ENCODE results near the gene NACC2. TPM values are rescaled to one million over a fixed set of nuclear protein-coding genes. Genes with fewer than 3 reads are reported as not detected.

Gene NACC2
- total RNA-seq, 4 donors from 2014 or later = 15.0 to 35.2 (median 20.7) TPM

DNA sequence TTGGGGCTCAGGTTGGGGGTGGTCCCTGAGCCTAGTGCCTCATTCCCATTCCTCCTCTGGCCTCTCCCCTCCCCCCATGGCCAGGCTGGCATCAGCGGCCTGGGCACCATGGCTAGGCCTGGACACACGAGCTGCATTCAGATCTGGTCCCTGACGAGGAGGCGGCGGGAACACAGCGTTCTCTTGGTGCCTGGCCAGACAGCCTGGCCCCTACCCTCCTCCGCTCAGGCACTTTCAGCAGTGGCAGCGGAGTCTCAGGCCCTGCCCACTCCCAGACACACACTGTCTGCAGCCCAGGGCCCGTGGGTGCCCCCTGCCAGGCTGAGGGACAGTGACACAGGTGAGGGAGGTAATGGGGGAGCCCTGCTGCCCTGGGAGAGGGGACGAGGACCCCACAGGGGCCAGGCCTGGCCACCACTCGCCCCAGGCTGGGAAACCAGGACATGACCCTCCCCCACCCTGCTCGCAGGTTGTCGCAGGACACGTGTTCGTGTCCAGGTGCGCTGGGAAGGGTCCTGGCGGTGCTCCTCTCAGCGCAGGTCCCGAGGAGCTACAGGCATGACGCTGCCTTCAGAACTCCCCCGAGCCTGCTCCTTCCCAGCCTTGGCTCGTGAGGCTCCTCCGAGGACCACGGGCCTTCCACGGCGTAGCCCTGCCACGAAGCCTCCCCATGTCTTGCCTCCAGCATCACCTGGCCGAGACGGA lies 114.0 kb downstream of the NACC2 start:
- TF ChIP-seq, protein P1, sequence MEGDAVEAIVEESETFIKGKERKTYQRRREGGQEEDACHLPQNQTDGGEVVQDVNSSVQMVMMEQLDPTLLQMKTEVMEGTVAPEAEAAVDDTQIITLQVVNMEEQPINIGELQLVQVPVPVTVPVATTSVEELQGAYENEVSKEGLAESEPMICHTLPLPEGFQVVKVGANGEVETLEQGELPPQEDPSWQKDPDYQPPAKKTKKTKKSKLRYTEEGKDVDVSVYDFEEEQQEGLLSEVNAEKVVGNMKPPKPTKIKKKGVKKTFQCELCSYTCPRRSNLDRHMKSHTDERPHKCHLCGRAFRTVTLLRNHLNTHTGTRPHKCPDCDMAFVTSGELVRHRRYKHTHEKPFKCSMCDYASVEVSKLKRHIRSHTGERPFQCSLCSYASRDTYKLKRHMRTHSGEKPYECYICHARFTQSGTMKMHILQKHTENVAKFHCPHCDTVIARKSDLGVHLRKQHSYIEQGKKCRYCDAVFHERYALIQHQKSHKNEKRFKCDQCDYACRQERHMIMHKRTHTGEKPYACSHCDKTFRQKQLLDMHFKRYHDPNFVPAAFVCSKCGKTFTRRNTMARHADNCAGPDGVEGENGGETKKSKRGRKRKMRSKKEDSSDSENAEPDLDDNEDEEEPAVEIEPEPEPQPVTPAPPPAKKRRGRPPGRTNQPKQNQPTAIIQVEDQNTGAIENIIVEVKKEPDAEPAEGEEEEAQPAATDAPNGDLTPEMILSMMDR (IDR thresholded peaks at IDR 0.05; ENCODE audit: low read depth) = no peak

- TF ChIP-seq, protein P1 (IDR thresholded peaks at IDR 0.05; ENCODE audit: low read depth) = no peak
Measured at GRCh38 chr9:135979547-135980166, 115.4 kb downstream of the NACC2 start.

- TF ChIP-seq, protein P1 (IDR thresholded peaks at IDR 0.05; ENCODE audit: low read depth) = no peak
Measured at GRCh38 chr9:135978642-135979546, 116.2 kb downstream of the NACC2 start.

GRCh38 chr9:135976944-135977343 lies 118.1 kb downstream of the NACC2 start:
- TF ChIP-seq, protein P1 (IDR thresholded peaks at IDR 0.05; ENCODE audit: low read depth) = no peak

GRCh38 chr9:135976531-135976930 lies 118.6 kb downstream of the NACC2 start:
- TF ChIP-seq, protein P1 (IDR thresholded peaks at IDR 0.05; ENCODE audit: low read depth) = no peak

DNA sequence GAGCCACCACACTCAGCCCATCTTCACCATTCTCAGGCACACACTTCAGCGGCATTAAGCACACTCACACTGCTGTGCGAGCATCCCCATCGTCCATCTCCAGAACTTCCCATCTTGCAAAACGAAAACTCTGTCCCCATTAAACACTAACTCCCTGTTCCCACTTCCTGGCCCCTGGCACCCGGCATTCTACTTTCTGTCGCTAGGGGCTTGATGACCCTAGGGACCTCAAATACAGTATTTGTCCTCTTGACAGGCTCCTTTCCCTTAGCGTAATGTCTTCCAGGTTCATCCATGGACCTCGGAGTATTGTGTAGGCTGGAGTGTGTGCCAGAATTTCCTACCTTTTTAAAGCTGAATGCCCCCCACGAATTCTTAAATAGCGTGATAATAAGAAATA lies 119.3 kb downstream of the NACC2 start:
- TF ChIP-seq, protein P1 (IDR thresholded peaks at IDR 0.05; ENCODE audit: low read depth) = no peak

DNA sequence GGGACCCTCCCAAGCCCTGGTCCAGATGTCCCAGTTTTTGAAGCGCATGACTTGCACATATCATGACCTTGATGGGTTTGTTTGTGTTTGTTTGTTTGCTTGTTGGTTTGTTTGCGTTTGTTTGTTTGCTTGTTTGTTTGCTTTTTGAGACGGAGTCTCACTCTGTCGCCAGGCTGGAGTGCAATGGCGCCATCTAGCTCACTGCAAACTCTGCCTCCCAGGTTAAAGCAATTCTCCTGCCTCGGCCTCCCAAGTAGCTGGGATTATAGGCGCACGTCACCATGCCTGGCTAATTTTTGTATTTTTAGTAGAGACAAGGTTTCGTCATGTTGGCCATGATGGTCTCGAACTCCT lies 120.9 kb downstream of the NACC2 start:
- TF ChIP-seq, protein P1 (IDR thresholded peaks at IDR 0.05; ENCODE audit: low read depth) = no peak
